D721Med (cell line): ENCODE data around the gene ACTN4.

Experiments used
- DNase-seq: peaks from one replicate; pipeline ENCODE4 v3.0.0; 2011; ENCODE audit warnings: low spot score; ENCODE audit not compliant: insufficient read length
- FAIRE-seq: peaks from 2 replicates; lab custom pipeline; 2011; peaks lifted over from hg19 to GRCh38; lab: Jason Lieb, UNC
- CTCF ChIP-seq: IDR thresholded peaks from 2 replicates; pipeline ENCODE4 v1.5.1; 2012; ENCODE audit warnings: mild to moderate bottlenecking, control low read depth; ENCODE audit not compliant: insufficient read depth; ENCODE audit errors: missing control alignments

ACTN4 gene

GRCh38 chr19:38722947-38723605 lies 75.6 kb downstream of the ACTN4 start:
- TF ChIP-seq CTCF = no peak
- FAIRE-seq = no peak

GRCh38 chr19:38723606-38723965 lies 76.1 kb downstream of the ACTN4 start:
- TF ChIP-seq CTCF = no peak
- FAIRE-seq (no peak), DNase-seq (no peak)

More at GRCh38 chr19:38722947-38723605, 75.6 kb downstream of the ACTN4 start:
- DNase-seq = no peak

GRCh38 chr19:38723990-38724854 lies 76.8 kb downstream of the ACTN4 start:
- FAIRE-seq (no peak), DNase-seq (no peak)
- no peak for TF ChIP-seq CTCF

- DNase-seq (no peak), FAIRE-seq (no peak)
- TF ChIP-seq CTCF = no peak
Observed at GRCh38 chr19:38725469-38726283, 78.2 kb downstream of the ACTN4 start.

GRCh38 chr19:38726284-38726673 lies 78.8 kb downstream of the ACTN4 start:
- DNase-seq = no peak
- FAIRE-seq = no peak
- no peak for TF ChIP-seq CTCF

- FAIRE-seq (no peak), DNase-seq (no peak)
- no peak for TF ChIP-seq CTCF
Observed at GRCh38 chr19:38726761-38727301, 79.4 kb downstream of the ACTN4 start.
